Endothelial cell of umbilical vein (primary cell): ENCODE measurements around the gene NIN.

ENCODE experiments used
- EZH2 ChIP-seq: IDR thresholded peaks from 2 replicates; pipeline ENCODE4 v1.6.1; 2012; ENCODE audit warnings: borderline replicate concordance, low read depth, mild to moderate bottlenecking, moderate library complexity, low read length, inconsistent platforms; ENCODE audit not compliant: severe bottlenecking
- FOS ChIP-seq: IDR thresholded peaks from 2 replicates; pipeline ENCODE4 v1.6.1; 2011; ENCODE audit warnings: mild to moderate bottlenecking, low read length, moderate library complexity, borderline replicate concordance; ENCODE audit not compliant: insufficient read depth
- MYC ChIP-seq: IDR thresholded peaks from one replicate; pipeline ENCODE4 v1.6.1; 2011; ENCODE audit warnings: mild to moderate bottlenecking, low read depth, low read length
- POLR2A ChIP-seq: IDR thresholded peaks from 2 replicates; pipeline ENCODE4 v1.6.1; 2012; ENCODE audit warnings: low read depth, mild to moderate bottlenecking, control low read depth, low read length
- POLR2AphosphoS5 ChIP-seq: IDR thresholded peaks from 2 replicates; pipeline ENCODE4 v1.6.1; 2012; ENCODE audit warnings: low read depth, mild to moderate bottlenecking, control low read depth, low read length, moderate library complexity; ENCODE audit not compliant: insufficient read depth
- TF ChIP-seq, protein P1 (sequence below), 2 donors: IDR thresholded peaks; 1 replicate in 1 of 2; 2 replicates in 1 of 2; pipeline ENCODE4 v1.5.1; 2011; ENCODE audit warnings: low read length in 2 of 2, mild to moderate bottlenecking in 2 of 2, moderate library complexity in 2 of 2, control low read depth in 1 of 2, inconsistent platforms in 1 of 2, low read depth in 1 of 2; ENCODE audit not compliant: insufficient read depth in 1 of 2; ENCODE audit errors: extremely low read depth in 1 of 2
- TF ChIP-seq, protein P2 (sequence below): IDR thresholded peaks from 2 replicates; pipeline ENCODE4 v1.6.1; 2011; ENCODE audit not compliant: insufficient read depth, insufficient read length

DNA sequence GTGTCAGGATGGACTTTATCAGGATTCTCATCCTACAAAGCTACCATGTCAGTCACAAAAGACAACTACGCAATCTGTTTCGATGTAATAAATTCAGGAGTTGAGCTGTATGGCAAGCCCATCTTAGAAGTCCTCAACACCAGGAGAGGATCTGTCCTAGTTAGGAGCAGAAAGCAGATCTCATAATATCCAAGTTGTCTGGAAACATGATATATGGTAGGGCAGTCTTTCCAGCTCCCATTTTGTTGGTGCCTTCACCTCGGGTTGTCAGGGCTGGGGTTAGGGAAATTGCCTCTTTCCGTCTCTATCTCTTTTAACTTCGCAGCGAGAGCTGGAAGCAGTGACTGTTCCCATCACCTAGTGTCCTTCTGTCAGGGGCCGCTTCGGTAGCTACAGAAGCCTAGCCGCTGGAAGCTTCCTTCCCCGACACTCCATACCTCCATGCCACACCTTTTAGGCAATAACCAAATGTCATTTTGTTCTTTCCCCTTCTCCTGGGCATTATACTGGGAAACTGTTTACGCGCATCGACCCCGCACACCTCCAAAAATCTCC is 1.4 kb downstream of the NIN start:
- TF ChIP-seq, protein P1, sequence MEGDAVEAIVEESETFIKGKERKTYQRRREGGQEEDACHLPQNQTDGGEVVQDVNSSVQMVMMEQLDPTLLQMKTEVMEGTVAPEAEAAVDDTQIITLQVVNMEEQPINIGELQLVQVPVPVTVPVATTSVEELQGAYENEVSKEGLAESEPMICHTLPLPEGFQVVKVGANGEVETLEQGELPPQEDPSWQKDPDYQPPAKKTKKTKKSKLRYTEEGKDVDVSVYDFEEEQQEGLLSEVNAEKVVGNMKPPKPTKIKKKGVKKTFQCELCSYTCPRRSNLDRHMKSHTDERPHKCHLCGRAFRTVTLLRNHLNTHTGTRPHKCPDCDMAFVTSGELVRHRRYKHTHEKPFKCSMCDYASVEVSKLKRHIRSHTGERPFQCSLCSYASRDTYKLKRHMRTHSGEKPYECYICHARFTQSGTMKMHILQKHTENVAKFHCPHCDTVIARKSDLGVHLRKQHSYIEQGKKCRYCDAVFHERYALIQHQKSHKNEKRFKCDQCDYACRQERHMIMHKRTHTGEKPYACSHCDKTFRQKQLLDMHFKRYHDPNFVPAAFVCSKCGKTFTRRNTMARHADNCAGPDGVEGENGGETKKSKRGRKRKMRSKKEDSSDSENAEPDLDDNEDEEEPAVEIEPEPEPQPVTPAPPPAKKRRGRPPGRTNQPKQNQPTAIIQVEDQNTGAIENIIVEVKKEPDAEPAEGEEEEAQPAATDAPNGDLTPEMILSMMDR (IDR thresholded peaks at IDR 0.05; ENCODE audit: extremely low read depth in 1 of 2, insufficient read depth in 1 of 2, low read depth in 1 of 2, low read length in 2 of 2) = no peak
- TF ChIP-seq POLR2A = no peak
- TF ChIP-seq, protein P2, sequence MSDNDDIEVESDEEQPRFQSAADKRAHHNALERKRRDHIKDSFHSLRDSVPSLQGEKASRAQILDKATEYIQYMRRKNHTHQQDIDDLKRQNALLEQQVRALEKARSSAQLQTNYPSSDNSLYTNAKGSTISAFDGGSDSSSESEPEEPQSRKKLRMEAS = no peak
- TF ChIP-seq POLR2AphosphoS5 = no peak
- no peak for TF ChIP-seq EZH2
- TF ChIP-seq MYC = no peak
- TF ChIP-seq FOS = no peak
